Ovary (tissue), 3 donors: ENCODE results near the gene GLCE.

Source experiments
- EP300 ChIP-seq: sonication (generic); formaldehyde crosslinking; IDR thresholded peaks from one replicate; pipeline ENCODE4 v1.6.1; 2017; ENCODE audit warnings: antibody characterized with exemption
- POLR2A ChIP-seq: fragments of 450-650 bp; IDR thresholded peaks from one replicate; pipeline ENCODE4 v1.6.1; 2017; ENCODE audit warnings: antibody characterized with exemption, mild to moderate bottlenecking, moderate library complexity
- TF ChIP-seq, protein P1 (sequence below), 3 donors: fragments of 450-650 bp in 2 of 3; fragments of 200-600 bp in 1 of 3; IDR thresholded peaks; one replicate each; pipeline versions ENCODE4 v1.5.1 to v1.8.0; 2016 to 2022; ENCODE audit warnings: antibody characterized with exemption in 3 of 3, mild to moderate bottlenecking in 1 of 3
- donor health status: DM: no; HTN: no; CAD: no.

DNA sequence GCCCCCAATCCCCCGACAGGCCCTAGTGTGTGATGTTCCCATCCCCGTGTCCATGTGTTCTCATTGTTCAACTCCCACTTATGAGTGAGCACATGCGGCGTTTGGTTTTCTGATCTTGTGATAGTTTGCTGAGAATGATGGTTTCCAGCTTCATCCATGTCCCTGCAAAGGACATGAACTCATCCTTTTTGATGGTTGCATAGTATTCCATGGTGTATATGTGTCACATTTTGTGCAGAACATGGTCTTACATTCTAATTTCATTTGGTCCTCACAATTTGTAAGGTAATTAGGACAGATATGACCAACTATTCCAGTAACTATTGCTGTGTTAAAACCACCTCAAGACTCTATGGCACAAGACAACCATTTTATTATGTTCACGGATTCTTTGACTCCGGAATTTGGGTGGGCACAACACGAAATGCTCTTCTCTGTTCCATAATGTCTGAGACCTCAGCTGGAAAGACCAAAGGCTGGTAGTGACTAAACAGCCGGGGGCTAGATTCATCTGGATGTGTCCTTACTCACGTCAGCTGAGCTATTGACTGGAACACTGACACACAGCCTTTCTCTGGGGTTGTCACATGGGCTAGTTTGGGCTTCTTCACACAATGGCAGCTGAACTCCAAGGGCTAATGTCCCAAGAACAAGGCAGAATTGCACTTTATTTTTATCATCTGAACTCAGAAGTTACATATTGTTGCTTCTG lies 13.6 kb upstream of the GLCE start:
- TF ChIP-seq, protein P1, sequence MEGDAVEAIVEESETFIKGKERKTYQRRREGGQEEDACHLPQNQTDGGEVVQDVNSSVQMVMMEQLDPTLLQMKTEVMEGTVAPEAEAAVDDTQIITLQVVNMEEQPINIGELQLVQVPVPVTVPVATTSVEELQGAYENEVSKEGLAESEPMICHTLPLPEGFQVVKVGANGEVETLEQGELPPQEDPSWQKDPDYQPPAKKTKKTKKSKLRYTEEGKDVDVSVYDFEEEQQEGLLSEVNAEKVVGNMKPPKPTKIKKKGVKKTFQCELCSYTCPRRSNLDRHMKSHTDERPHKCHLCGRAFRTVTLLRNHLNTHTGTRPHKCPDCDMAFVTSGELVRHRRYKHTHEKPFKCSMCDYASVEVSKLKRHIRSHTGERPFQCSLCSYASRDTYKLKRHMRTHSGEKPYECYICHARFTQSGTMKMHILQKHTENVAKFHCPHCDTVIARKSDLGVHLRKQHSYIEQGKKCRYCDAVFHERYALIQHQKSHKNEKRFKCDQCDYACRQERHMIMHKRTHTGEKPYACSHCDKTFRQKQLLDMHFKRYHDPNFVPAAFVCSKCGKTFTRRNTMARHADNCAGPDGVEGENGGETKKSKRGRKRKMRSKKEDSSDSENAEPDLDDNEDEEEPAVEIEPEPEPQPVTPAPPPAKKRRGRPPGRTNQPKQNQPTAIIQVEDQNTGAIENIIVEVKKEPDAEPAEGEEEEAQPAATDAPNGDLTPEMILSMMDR (IDR thresholded peaks at IDR 0.05), result no peak
- TF ChIP-seq POLR2A (no peak), EP300 (no peak)
